OCI-LY1 (cell line): ENCODE data around the gene GDI1.

Experiments
- H2AFZ ChIP-seq: fragments of 200-600 bp; sonication (generic), shearing (Covaris generic); 2 replicates; pipeline ENCODE4 v1.6.0; 2014; ENCODE audit warnings: antibody characterized with exemption, mild to moderate bottlenecking, low read length
- H3F3A ChIP-seq: fragments of 200-600 bp; sonication (generic), shearing (Covaris generic); 2 replicates; pipeline ENCODE4 v1.6.0; 2014; ENCODE audit warnings: mild to moderate bottlenecking, antibody characterized with exemption, low read length, moderate library complexity; ENCODE audit not compliant: insufficient read depth
- H3K27ac ChIP-seq: fragments of 200-600 bp; sonication (generic); 2 replicates; pipeline ENCODE4 v1.5.1; 2014; ENCODE audit warnings: low read length, mixed run types, mild to moderate bottlenecking, low read depth; ENCODE audit not compliant: poor library complexity, severe bottlenecking
- H3K27me3 ChIP-seq: fragments of 200-600 bp; sonication (generic); 2 replicates; pipeline ENCODE4 v1.6.0; 2014; ENCODE audit warnings: antibody characterized with exemption, mild to moderate bottlenecking, low read length, moderate library complexity; ENCODE audit not compliant: insufficient read depth
- H3K36me3 ChIP-seq: fragments of 200-600 bp; sonication (generic); 2 replicates; pipeline ENCODE4 v1.6.1; 2014; ENCODE audit warnings: mild to moderate bottlenecking, antibody characterized with exemption, low read length, moderate library complexity, mixed read lengths; ENCODE audit not compliant: insufficient read depth
- H3K4me1 ChIP-seq: fragments of 200-600 bp; sonication (generic); 2 replicates; pipeline ENCODE4 v1.5.1; 2014; ENCODE audit warnings: mild to moderate bottlenecking, low read length, moderate library complexity; ENCODE audit not compliant: insufficient read depth, severe bottlenecking
- H3K4me2 ChIP-seq: fragments of 200-600 bp; sonication (generic), shearing (Covaris generic); 2 replicates; pipeline ENCODE4 v1.6.1; 2014; ENCODE audit warnings: low read length
- H3K4me3 ChIP-seq: fragments of 200-600 bp; sonication (generic); 2 replicates; pipeline ENCODE4 v1.5.1; 2014; ENCODE audit warnings: low read length, low read depth, mild to moderate bottlenecking, mixed read lengths; ENCODE audit not compliant: poor library complexity, severe bottlenecking
- H3K79me2 ChIP-seq: fragments of 200-600 bp; shearing (Covaris generic); 2 replicates; pipeline ENCODE4 v1.6.1; 2016; ENCODE audit warnings: mixed run types, low read length, mixed read lengths; ENCODE audit not compliant: insufficient read depth
- H3K9ac ChIP-seq: fragments of 200-600 bp; sonication (generic), shearing (Covaris generic); 2 replicates; pipeline ENCODE4 v1.6.1; 2014; ENCODE audit warnings: mild to moderate bottlenecking, low read length, mixed read lengths
- H3K9me2 ChIP-seq: fragments of 200-600 bp; sonication (generic), shearing (Covaris generic); 2 replicates; pipeline ENCODE4 v1.6.1; 2014; ENCODE audit warnings: low read depth, mild to moderate bottlenecking, low read length, mixed read lengths
- H3K9me3 ChIP-seq: fragments of 200-600 bp; shearing (Covaris generic); 2 replicates; pipeline ENCODE4 v1.6.1; 2014; ENCODE audit warnings: low read length, mixed read lengths
- H4K20me1 ChIP-seq: fragments of 200-600 bp; sonication (generic), shearing (Covaris generic); 2 replicates; pipeline ENCODE4 v1.6.0; 2016; ENCODE audit warnings: mild to moderate bottlenecking, low read length; ENCODE audit not compliant: insufficient read depth
- CTCF ChIP-seq: fragments of 200-600 bp; sonication (generic), shearing (Covaris generic); IDR thresholded peaks from 2 replicates; pipeline ENCODE4 v1.5.1; 2017; ENCODE audit warnings: mild to moderate bottlenecking, antibody characterized with exemption, low read length, moderate library complexity, mixed read lengths
- EZH2 ChIP-seq: fragments of 200-600 bp; sonication (generic), shearing (Covaris generic); IDR thresholded peaks from 2 replicates; pipeline ENCODE4 v1.8.0; 2017; ENCODE audit warnings: borderline replicate concordance, mixed run types, mild to moderate bottlenecking, antibody characterized with exemption, low read length, moderate library complexity, mixed read lengths

Gene GDI1

GRCh38 chrX:154488336-154489075 lies 51.6 kb downstream of the GDI1 start:
- Histone ChIP-seq H3K4me1 (peaks cover 39% of the 10 kb centered on the region), H3K9me3 (no peaks in the 10 kb centered on the region), H3K4me3 (peak overlapping the region; percentile 87), H2AFZ (no peak overlapping the region), H3K27ac (peak overlapping the region; percentile 8), H3K27me3 (no peaks in the 10 kb centered on the region), H3K36me3 (peaks cover 20% of the 10 kb centered on the region), H3K9me2 (no peaks in the 10 kb centered on the region), H3F3A (no peaks in the 10 kb centered on the region), H3K79me2 (no peaks in the 10 kb centered on the region), H4K20me1 (no peaks in the 10 kb centered on the region), H3K4me2 (peak overlapping the region; percentile 99; the same call in 1 of the 2 replicates), H3K9ac (no peak overlapping the region; the same call in 1 of the 2 replicates)
- TF ChIP-seq CTCF (no peak), EZH2 (no peak)

- no peaks in the 10 kb centered on the region for H3K9me2 ChIP-seq
These were observed 52.2 kb downstream of the GDI1 start for GRCh38 chrX:154489182-154489581.

DNA sequence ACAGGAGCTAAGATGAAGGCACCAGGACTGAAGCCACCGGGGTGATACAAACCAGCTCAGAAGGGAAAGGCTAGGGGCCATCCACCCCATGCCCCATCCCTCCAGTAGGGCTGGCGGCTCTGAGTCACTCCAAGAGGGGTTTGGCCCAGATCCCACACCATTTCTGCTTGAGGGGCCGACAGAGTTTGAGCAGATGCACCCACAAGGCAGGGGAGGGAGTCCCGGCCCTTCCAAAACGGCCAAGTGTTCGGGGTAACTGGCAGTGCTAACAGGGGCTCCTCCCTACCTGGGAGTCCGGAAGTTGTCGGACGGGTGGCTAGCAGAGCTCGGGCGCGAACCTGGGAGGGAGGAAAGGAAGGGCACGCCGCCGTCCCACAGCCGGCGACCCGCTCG lies 53.1 kb downstream of the GDI1 start:
- Histone ChIP-seq H4K20me1 (no peaks in the 10 kb centered on the region), H3K9me3 (no peaks in the 10 kb centered on the region), H3K9ac (peak overlapping the region; percentile 92), H3K4me2 (peak overlapping the region; percentile 99), H3K4me3 (peak overlapping the region; percentile 87), H3K27ac (no peak overlapping the region), H3K79me2 (no peaks in the 10 kb centered on the region), H3F3A (no peaks in the 10 kb centered on the region), H2AFZ (no peak overlapping the region), H3K36me3 (peaks cover 5% of the 10 kb centered on the region; the same call in 1 of the 2 replicates), H3K4me1 (peaks cover 26% of the 10 kb centered on the region), H3K9me2 (no peaks in the 10 kb centered on the region), H3K27me3 (no peaks in the 10 kb centered on the region)
- no peak for TF ChIP-seq EZH2
- TF ChIP-seq CTCF = no peak

More at GRCh38 chrX:154489182-154489581, 52.2 kb downstream of the GDI1 start:
- H3K27ac ChIP-seq = peak overlapping the region; percentile 8
- H4K20me1 ChIP-seq = no peaks in the 10 kb centered on the region
- H3K9me3 ChIP-seq = no peaks in the 10 kb centered on the region
- peaks cover 34% of the 10 kb centered on the region for H3K4me1 ChIP-seq
- H3F3A ChIP-seq = no peaks in the 10 kb centered on the region
- no peaks in the 10 kb centered on the region for H3K27me3 ChIP-seq
- no peak overlapping the region for H2AFZ ChIP-seq
- H3K4me2 ChIP-seq = peak overlapping the region; percentile 99
- peak overlapping the region; percentile 92; the same call in 1 of the 2 replicates for H3K9ac ChIP-seq
- H3K36me3 ChIP-seq = peaks cover 14% of the 10 kb centered on the region
- H3K4me3 ChIP-seq = peak overlapping the region; percentile 87
- no peak for TF ChIP-seq EZH2
- TF ChIP-seq CTCF = no peak
- H3K79me2 ChIP-seq = no peaks in the 10 kb centered on the region
